ENCODE measurements around the gene AFAP1. TPM values are rescaled to one million over a fixed set of nuclear protein-coding genes. Genes with fewer than 3 reads are reported as not detected.
A peak's percentile ranks its signal among the peaks of the same experiment; 100 is the strongest.

AFAP1 gene
- total RNA-seq, 4 donors from 2014 or later = 25.1 to 56.9 (median 26.4) TPM

- in situ Hi-C loops (cut with MboI; ENCODE audit: low pct_ligation_motif_present in 1 of 4, low pct_unique_long_range_greater_than_20kb in 1 of 4, low sequenced_read_pairs in 3 of 4) = loop anchor here in 2 of 4 donors (10.0 kb wide), 1 partner anchor 175 kb away; no protein-coding TSS in a partner anchor
- Histone ChIP-seq H3K4me1 (peaks cover 7 to 58% (median 48%) of the 10 kb centered on the region in 4 donors), H3K9me3 (no peaks in the 10 kb centered on the region), H3K27ac (peak overlapping the region; percentile 79 to 89 (median 86)), H3K4me3 (no peak overlapping the region), H3K27me3 (no peaks in the 10 kb centered on the region), H3K36me3 (no peaks in the 10 kb centered on the region)
- WGBS, 2 donors (ENCODE audit: low coverage in 1 of 2) = 71 to 80% methylated on average over 1 to 2 of the region's 2 CpGs
- no peak for TF ChIP-seq EP300 (IDR thresholded peaks at IDR 0.05; ENCODE audit: low read depth)
- no peak for TF ChIP-seq POLR2AphosphoS5 (IDR thresholded peaks at IDR 0.05)
- no peak for TF ChIP-seq CTCF (IDR thresholded peaks at IDR 0.05)
- no peak for TF ChIP-seq POLR2A (IDR thresholded peaks at IDR 0.05)
- DNase-seq = no peak
- intact Hi-C loops (cut with DNase I; ENCODE audit: low total_unique reads) = loop anchor here (5.0 kb wide), 1 partner anchor 853 kb away; no protein-coding TSS in a partner anchor
Measured at GRCh38 chr4:7980036-7980435, 40.4 kb upstream of the AFAP1 start.

- DNase-seq = no peak
- H3K27ac ChIP-seq = peak overlapping the region; percentile 79 to 89 (median 86)
Measured at GRCh38 chr4:7979652-7979968, 39.9 kb upstream of the AFAP1 start.

GRCh38 chr4:7978907-7979651 is 39.4 kb upstream of the AFAP1 start:
- in situ Hi-C loops (cut with MboI; ENCODE audit: low pct_ligation_motif_present in 1 of 4, low pct_unique_long_range_greater_than_20kb in 1 of 4, low sequenced_read_pairs in 3 of 4) = no loop called here

More at GRCh38 chr4:7979652-7979968, 39.9 kb upstream of the AFAP1 start:
- TF ChIP-seq EP300 (IDR thresholded peaks at IDR 0.05; ENCODE audit: low read depth) (no peak), POLR2AphosphoS5 (IDR thresholded peaks at IDR 0.05) (no peak), POLR2A (IDR thresholded peaks at IDR 0.05) (no peak), CTCF (IDR thresholded peaks at IDR 0.05) (no peak)
- in situ Hi-C loops (cut with MboI; ENCODE audit: low pct_ligation_motif_present in 1 of 4, low pct_unique_long_range_greater_than_20kb in 1 of 4, low sequenced_read_pairs in 3 of 4) (no loop called here), intact Hi-C loops (cut with DNase I; ENCODE audit: low total_unique reads) (no loop called here)
- no peak overlapping the region for H3K4me3 ChIP-seq
- 49 to 58% methylated on average over 4 of the region's 4 CpGs for WGBS, 2 donors (ENCODE audit: low coverage in 1 of 2)
- peaks cover 7 to 58% (median 47%) of the 10 kb centered on the region in 4 donors for H3K4me1 ChIP-seq
- H3K27me3 ChIP-seq = no peaks in the 10 kb centered on the region
- no peaks in the 10 kb centered on the region for H3K9me3 ChIP-seq
- H3K36me3 ChIP-seq = no peaks in the 10 kb centered on the region

GRCh38 chr4:7978489-7978888 is 38.8 kb upstream of the AFAP1 start:
- Histone ChIP-seq H3K27ac (peak overlapping the region; percentile 79 to 89 (median 86)), H3K4me3 (no peak overlapping the region), H3K27me3 (no peaks in the 10 kb centered on the region), H3K9me3 (no peaks in the 10 kb centered on the region), H3K4me1 (peaks cover 7 to 55% (median 45%) of the 10 kb centered on the region in 4 donors), H3K36me3 (no peaks in the 10 kb centered on the region)
- peak; percentile 77 for DNase-seq
- TF ChIP-seq CTCF (IDR thresholded peaks at IDR 0.05) (peak in 1 of 5 experiments; percentile 25), POLR2AphosphoS5 (IDR thresholded peaks at IDR 0.05) (peak in 2 of 3 donors; percentile 59 to 67), POLR2A (IDR thresholded peaks at IDR 0.05) (peak; percentile 73), EP300 (IDR thresholded peaks at IDR 0.05; ENCODE audit: low read depth) (no peak)
- 34% methylated on average over 5 of the region's 5 CpGs; no CpG with 5 or more reads in 1 of the 2 donors for WGBS, 2 donors (ENCODE audit: low coverage in 1 of 2)
- intact Hi-C loops (cut with DNase I; ENCODE audit: low total_unique reads) (no loop called here), in situ Hi-C loops (cut with MboI; ENCODE audit: low pct_ligation_motif_present in 1 of 4, low pct_unique_long_range_greater_than_20kb in 1 of 4, low sequenced_read_pairs in 3 of 4) (no loop called here)

More at GRCh38 chr4:7978907-7979651, 39.4 kb upstream of the AFAP1 start:
- no peak for DNase-seq
- no peak for TF ChIP-seq EP300 (IDR thresholded peaks at IDR 0.05; ENCODE audit: low read depth)
- TF ChIP-seq POLR2A (IDR thresholded peaks at IDR 0.05) = peak; percentile 49
- H3K4me3 ChIP-seq = no peak overlapping the region
- peak overlapping the region; percentile 79 to 89 (median 86) for H3K27ac ChIP-seq
- no peaks in the 10 kb centered on the region for H3K9me3 ChIP-seq
- H3K36me3 ChIP-seq = no peaks in the 10 kb centered on the region
- 44 to 76% methylated on average over 4 to 11 of the region's 17 CpGs for WGBS, 2 donors (ENCODE audit: low coverage in 1 of 2)
- H3K4me1 ChIP-seq = peaks cover 7 to 54% (median 45%) of the 10 kb centered on the region in 4 donors
- no peaks in the 10 kb centered on the region for H3K27me3 ChIP-seq
- intact Hi-C loops (cut with DNase I; ENCODE audit: low total_unique reads) = no loop called here

Measured in transverse colon (tissue), 4 donors.